HG03108 (cell line): ENCODE data around the gene PLIN1.

Source experiments
- ATAC-seq: cut with Tn5 transposase; IDR thresholded peaks from one replicate; pipeline ENCODE4 v1.9.1; 2021; ENCODE audit warnings: moderate library complexity; ENCODE audit not compliant: unreplicated experiment

PLIN1 gene

DNA sequence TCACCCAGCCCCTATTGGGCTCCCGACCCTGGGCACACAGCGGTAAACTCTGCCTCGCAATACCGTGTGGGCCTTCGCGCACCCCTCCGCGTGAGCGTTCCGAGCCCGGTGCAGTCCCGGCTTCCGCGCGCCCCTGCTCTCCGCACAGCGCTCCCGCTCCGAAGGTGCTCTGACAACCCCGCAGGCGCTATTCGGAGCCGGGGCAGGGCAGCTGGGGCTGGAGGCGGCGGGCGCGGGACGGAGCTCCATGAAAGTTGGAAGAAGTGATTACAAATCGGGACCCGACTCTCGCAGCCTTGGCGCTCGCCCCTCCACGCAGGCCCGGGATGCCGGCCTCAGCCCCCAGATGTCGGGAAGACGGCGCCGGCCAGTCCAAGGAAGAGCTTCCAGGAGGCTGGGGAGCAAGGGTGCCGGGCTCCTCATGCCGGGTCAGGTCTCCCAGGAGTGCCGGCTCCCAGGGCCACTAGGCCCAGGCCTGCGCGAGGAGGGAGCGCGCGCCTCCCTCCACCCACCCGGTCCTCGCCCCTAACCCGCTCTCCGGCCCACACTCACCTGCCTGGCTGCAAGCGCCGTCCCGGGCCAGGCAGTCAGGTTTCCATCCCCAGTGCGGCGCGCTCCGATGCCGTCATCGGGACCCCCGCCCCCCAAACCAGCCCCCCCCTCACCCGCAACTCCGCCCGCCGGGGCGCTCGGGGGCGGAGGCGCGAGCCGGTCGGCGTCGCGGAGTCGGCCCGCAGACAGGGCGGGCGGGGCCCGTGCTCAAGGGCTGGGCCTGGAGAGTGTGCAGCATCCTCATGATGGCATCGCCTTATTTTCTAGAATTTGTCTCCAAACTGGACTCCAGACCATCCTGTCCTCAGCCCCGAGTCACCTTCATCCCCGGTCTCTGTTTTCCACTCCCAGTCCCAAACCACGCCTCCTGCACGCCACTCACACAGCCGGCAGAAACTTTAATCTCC lies 24.0 kb downstream of the PLIN1 start, which contains the start of gene KIF7:
KIF7 (minus strand) TSS at position 621 of the 959 bp plus-strand sequence. CDS start 2,537 bp downstream, outside the sequence.
- ATAC-seq: no peak

DNA sequence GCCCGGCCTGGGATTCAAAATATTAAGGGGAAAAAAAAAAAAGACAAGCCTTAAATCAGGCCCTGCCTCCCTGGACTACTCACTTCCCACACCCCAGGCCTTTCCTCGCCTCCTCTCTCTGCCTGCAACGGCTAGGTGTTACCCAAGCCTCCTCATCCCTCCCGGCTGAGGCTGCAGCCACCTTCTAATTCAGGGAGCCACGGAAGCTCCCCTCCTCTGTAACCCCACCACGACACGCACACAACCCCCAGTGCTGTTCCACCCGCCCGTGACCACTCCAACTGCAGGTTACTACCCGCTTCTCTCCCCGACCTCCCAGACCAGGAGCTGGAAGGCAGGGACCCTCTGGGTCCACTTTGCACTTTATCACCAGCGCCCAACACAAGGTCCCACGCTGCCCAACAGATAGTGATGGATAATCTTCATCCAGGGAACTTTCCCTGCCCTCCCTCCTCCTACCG lies 24.8 kb downstream of the PLIN1 start:
- no peak for ATAC-seq

DNA sequence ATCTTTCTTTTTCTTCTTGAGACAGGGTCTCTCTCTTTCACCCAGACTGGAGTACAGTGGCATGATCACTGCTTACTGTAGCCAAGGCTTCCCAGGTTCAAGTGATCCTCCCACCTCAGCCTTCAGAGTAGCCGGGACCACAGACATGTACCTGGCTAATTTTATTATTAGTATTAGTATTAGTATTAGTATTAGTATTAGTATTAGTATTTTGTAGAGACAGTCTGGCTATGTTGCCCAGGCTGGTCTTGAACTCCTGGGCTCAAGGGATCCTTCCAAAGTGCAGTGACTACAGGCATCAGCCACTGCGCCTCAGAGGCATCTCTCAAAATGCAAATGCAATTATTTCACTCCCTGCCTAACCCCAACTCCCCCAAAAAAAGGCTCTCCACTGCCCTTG lies 25.6 kb downstream of the PLIN1 start:
- no peak for ATAC-seq

DNA sequence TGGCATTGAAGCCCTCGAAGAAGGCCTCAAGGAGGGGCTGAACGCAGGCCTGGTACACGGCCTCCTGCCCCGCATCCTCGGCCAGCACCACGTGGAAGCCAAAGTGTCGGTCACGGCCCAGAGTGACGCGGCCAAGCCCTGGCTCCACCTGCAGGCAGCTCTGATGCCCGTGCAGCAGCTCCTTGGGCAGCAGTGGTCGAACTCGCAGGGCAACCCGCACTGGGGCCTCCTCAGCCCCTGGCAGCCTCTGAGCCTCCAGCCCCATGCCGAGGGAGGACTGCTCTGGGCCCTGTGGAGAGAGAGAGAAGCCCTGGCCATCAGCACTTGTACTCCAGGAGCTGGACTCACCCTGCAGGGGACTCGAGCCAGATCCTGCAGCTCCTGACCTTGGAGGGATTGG lies 26.5 kb downstream of the PLIN1 start:
- ATAC-seq: no peak

DNA sequence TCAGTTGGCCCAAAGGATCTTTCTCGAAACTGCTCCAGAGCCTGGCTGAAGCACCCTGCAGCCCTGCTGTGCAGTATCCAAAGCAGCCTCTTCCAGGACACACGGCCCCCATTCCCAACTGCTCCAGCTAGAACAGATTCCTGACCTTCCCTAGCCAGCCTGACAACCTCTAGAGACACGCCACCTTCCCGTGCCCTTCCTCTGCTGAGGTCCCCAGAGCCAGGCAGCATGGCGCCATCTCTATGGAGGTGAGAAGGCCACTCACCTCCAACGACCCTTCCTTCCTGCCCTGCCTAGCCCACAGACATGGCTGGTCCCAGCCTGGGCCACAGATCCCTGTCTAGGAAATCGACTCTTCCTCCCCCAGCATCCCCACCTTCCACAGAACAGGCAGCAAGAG lies 27.0 kb downstream of the PLIN1 start:
- ATAC-seq: no peak

DNA sequence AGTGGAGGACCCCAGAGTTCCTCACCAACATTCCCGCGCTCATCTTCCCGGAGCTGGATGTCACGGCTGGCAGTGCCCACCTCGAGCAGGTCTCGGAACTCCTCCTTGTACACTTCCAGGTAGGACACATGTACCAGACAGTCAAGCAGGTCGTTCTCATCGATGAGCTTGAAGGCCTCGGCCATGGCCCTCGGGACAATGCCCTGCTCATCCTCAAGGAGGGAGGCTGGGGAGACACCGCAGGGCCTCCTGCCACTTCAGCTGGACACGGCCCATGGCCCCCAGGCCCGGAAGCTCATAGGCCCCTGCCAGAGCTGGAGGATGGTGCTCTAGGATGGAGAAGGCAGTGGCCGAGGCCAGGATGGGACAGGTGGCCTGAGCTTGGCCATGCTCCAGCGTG lies 29.5 kb downstream of the PLIN1 start:
- no peak for ATAC-seq

DNA sequence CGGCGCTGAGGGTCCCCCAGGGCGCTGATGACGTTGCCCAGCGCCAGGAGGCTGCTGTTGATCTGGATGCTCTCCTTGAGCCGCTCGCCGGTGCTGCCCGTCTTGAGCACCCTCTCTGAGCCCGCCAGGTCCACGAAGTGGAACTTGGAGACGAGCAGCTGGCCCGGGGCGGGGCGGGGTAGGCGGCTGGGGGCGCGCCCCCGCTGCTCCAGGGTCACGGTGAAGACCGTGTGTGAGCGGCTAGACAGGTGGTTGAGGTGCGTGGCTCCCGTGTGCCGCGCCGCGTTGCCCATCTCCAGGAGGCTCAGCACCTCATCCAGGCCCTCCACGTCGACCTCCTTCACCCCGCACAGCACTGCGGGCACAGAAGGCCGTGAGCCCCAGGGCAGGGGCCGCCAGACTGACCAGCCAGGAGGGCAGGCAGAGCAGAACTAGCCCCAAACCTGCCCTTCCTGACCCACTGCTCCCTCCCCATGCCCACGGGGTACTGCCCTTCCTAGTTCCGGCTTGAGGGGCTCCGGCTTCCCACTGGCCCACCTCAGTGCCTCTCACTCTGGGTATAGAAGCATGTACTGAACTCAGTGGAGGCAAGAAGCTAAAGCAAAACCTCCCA lies 30.0 kb downstream of the PLIN1 start:
- no peak for ATAC-seq

DNA sequence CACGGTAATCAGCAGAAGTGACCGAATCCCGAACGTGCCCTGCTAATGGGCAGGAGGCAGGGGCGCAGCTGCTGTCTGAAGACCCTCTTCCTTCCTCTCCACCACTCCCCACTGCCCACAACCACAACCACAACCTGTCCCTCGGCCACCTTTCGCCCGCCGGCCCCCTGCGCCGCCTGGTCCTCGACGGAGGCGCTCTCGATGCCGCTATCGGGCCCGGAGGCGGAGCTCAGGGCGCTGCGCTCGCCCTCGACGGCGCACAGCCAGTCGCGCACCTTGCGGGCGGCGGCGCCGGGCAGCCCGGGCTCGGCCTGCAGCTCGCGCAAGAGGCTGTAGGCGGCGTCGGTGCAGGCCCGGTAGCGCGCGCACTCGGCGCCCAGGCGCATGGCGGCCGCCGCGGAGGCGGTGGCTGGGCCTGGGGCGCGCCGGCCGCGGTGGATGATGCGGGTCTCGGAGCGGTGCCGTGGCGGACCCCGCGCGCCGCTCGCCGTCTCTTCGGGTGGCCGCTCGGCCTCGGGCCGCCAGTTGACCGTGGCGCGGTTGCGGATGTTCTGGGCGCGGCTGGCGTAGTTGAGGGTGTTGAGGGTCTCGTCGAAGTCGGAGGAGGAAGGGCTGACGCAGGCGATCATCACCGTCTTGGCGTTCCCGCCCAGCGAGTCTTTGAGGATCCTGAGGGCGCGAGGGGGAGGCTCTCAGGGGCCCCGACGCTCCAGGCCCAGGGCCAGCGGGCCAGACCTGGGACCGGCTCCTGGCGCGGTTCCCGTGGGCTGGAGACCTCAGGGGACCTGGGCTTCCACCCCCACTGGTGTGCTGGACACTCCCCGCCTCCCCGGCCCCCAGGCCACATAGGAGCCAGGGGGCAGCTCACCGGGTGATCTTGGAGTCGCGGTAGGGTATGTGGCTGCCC lies 30.8 kb downstream of the PLIN1 start:
- ATAC-seq: no peak

DNA sequence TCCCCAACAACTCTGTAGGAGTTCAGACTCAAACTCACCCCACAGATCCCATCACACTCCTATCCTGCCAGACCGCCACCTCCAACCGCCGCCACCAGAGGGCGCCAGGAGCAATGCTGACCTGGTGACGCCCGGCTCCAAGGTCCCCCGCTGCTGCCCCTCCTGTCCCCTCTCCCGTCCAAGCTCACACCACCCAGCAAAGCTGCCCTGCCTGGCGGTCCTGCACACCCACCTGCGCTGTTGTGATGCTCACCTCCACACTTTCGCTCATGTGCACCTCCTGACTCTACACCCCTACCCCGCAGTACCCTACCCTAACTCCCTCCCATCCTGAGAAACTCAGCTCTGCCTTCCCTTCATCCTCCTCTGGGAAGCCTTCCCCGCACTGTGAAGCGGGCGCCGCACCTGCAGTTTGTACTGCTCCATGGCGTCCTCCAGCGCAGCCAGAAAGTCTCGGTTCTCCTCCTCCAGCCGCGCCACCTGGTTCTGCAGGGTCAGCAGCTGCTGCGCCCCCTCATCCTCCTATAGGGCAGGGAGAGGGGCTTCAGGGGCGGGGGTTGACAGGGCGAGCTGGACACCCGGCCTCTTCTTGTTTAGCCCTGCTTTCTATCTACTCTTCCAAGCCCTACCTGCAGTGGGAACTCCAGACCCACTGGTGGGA lies 31.8 kb downstream of the PLIN1 start:
- ATAC-seq: no peak

DNA sequence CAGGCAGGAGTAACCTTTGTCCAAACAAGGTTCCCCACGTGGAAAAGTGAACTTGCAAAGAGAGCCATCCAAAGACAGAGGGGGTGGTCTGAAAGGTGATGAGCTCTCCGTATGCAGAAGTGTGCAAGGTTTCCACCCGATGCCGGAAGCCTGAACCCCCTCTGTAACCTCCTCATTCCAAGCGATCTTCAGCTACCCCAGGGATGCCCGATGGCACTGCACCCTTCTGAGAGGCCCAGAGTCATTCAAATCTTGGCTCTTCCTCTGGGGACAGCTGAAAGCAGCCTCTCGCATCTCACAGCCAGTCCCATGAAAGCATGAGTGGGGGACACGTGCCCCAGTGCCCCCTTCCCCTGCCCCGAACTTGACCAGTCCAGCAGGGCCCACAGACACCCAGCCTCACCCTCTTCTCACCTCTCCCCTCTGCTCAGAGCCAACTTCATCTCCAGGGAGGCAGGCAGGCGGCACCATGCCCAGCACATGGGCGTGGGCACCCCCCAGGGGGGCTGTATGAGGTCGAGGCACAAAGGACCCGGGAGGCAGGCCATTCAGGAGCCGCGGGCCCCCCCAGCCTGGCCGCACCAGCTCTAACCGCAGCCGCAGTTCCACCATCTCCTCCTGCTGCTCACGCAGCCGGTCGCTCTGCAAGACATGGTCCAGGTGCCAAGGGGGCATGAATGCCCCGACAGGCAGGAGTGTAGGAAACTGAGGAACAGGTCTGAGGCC lies 32.6 kb downstream of the PLIN1 start:
- ATAC-seq: no peak

DNA sequence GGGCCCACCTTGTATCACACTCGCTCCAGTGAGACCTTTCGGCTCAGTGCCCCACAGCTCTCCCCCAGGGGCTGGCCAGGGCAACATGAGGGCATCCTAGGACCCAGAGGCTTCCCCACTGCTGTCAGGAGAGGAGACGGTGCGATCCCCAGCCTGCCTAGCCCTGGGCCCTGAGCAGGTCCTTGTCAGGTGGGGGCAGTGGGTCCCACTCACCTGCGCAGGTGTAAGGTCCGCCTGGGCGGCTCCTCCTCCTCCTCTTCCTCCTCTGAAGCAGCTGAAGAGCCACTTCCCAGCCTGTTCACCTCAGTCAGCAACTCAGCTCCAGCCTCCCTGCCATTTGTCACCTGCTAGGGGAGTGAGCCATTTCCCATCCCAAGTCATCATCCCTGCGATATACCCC lies 33.5 kb downstream of the PLIN1 start:
- ATAC-seq: no peak

DNA sequence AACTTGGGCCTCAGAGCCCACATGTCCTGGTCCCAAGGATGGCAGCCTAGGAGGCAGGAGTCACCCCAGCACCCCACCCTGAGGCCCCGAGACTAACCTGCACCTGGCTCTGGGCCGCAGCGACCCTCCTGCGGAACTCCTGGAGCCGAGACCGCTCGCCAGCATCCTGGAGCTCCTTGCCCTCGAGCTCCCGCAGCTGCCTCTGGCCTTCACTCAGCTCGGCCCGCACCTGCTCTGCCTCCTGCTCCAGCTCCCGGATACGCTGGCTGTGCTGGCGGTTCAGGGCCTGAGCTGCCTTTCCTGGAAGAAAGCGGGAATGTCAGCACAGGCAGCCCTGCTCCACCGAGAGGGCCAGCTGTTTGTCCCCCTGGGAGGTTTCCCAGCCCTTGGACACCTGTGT lies 37.1 kb downstream of the PLIN1 start:
- no peak for ATAC-seq

DNA sequence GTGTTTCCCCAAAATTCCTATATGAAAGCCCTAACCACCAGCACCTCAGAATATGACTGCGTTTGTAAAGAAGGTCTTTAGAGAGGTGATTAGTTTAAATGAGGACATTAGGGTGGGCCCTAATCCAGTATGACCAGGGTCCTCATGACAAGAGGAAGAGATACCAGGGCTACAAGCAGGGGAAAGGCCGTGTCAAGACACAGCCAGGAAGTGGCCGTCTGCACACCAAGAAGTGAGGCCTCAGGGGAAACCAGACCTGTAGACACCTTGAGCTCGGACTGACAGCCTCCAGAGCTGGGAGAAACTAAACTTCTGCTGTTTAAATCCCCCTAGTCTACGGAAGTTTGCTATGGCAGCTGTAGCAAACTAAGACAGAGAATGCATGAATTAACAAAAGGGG lies 38.1 kb downstream of the PLIN1 start:
- no peak for ATAC-seq

DNA sequence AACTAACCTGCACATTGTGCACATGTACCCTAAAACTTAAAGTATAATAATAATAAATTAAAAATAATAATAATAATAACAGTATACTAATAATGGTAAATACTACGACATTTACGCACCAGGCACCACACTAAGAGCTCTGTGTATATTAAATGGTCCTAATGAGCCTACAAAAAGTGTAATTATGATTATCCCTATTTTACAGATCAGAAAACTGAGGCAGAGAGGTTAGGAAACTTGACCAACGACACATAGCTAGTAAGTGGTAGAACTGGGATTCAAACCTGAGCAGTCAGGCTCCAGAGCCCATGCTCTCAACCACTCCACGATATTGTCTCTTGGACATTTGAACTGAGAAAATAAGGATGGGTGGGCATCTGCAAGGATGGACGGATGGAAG lies 38.9 kb downstream of the PLIN1 start:
- no peak for ATAC-seq

DNA sequence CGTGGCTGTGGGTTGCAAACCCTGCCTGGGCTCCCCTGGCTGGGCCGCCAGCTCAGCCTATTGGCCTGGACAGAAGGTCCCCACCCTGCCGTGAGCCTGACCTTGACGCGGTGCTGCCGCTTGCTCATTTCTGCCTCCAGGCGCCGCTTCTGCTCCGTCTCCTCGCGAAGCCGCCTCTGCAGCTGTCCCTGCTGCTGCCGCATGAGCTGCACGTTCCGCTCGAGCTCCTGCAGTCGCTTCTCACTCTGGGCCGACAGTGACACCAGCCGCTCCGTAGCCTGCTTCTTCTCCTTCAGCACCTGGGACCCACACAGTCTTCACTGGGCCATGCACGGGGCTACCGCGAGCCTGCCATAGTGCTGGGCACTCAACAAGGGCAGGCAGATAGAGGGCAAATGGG lies 45.6 kb downstream of the PLIN1 start:
- no peak for ATAC-seq

DNA sequence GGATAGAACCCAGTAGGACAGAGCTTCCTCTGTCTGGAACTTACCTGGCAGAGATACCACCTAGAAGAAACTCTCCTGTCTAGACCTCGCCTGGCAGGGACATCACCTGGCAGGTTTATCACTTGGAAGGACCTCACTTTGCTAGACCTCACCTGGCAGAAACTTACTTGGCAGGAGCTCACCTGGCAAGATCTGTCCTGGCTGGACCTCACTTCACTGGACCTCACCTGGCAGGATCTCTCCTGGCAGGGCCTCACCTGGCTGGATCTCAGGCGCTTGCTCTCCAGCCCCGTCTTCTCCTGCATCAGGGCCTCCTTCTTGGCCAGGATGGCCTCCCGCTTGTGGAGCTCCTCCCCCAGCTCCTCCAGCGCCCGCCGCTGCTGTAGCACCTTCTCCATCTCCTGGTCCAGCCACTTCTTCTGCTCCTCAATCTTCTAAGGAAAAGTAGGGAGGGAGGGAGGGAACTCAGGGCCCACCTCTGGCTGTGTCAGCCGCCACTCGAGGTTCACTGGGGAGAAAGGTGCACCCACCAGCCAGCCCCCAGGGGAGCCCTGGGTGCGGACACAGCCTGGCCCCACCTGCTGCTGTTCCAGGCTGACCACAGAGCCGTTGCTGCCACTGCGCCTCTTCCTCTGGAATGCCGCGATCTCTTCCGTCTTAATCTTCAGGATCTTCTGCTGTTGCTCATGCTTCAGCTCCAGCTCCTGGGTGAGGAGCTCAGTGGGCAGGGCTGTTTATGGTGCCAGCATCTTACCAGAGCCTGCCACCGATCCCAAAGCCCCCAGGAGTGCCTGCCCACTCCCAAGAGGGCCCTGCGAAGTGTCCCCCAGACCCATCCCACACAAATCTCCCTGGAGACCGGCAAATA lies 46.4 kb downstream of the PLIN1 start:
- no peak for ATAC-seq

DNA sequence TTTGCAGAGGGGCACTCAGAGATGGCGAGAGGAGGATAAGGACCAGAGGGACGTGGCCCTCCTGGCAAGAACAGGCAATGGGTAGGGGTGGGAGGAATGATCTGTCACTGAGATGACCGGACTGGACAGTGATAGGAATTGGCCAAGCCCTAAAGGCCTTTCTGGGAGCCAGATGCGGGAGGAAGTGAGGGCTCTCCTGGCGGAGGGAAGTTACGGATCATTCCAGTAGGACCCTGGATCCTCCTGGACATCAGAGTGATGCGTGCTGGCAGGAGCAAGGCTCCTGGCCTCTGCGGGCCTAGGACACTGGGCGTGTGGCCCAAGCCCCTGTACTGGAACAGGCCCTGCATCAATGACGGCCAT lies 47.3 kb downstream of the PLIN1 start:
- no peak for ATAC-seq

DNA sequence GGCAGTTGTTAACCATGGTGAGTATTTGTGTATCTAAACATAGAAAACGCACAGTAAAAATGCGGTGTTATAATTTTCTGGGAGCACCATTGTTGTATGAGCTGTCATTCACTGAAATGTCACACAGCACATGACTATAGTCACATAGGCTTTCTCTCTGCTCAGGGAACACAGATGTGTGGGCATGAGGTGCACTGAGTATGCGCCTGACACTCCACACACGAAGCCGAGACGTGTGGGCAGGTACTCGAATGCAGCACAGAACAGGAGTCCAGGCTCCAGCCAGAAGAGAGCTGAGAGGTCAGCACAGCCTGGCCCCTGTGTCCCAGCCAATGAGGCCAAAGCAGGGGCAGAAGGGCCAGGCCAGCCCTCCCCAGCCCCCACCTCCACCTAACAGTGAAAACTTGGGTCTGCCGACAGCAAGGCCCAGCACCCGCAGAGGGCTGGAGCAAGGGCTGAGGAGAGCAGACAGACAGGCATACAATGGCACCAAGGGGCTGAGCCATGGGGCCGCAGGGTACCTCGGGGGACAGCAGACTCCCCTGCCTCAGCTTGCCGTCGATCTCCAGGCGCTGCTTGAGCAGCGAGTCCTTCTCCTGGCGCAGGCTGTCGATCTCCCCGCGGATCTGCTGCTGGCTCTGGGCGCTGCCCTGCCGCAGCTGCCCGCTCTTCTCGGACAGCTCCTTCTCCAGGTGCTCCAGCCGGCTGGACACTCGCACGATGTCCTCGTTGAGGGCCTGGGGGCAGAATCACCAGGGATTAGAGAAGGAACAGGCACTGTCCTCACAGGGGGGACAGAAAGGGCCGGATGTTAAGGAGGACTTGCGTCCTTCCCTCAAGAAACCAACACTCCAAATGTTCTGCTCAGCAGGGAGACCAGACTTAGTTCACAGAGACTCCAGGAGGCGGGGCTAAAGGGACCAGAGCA lies 47.9 kb downstream of the PLIN1 start:
- no peak for ATAC-seq
